Measurements from ENCODE around the gene COL10A1.

COL10A1 gene

DNA sequence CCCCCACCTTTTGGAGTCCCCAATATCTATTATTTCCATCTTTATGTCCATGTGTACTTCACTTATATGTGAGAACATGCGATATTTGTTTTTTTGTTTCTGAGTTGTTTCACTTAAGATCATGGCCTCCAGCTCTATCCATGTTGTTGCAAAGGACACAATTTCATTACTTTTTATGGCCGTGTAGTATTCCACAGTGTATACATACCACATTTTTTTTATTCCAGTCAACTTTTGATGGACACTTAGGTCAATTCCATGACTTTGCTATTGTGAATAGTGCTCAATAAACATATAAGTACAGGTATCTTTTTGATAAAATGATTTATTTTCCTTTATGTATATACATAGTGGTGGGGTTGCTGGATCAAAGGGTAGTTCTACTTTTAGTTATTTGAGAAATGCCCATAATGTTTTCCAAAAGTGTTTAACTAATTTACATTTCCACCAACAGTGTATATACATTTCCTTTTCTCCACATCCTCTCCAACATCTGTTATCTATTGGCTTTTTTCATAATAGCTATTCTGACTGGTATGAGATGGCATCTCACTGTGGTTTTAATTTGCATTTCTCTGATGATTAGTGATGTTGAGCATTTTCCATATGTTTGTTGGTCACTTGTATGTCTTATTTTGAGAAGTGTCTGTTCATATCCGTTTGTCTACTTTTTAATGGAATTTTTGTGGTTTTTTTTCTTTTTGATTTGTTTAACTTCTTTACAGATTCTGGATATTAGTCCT, 34.0 kb upstream of the COL10A1 start:
- TF ChIP-seq, protein P1, sequence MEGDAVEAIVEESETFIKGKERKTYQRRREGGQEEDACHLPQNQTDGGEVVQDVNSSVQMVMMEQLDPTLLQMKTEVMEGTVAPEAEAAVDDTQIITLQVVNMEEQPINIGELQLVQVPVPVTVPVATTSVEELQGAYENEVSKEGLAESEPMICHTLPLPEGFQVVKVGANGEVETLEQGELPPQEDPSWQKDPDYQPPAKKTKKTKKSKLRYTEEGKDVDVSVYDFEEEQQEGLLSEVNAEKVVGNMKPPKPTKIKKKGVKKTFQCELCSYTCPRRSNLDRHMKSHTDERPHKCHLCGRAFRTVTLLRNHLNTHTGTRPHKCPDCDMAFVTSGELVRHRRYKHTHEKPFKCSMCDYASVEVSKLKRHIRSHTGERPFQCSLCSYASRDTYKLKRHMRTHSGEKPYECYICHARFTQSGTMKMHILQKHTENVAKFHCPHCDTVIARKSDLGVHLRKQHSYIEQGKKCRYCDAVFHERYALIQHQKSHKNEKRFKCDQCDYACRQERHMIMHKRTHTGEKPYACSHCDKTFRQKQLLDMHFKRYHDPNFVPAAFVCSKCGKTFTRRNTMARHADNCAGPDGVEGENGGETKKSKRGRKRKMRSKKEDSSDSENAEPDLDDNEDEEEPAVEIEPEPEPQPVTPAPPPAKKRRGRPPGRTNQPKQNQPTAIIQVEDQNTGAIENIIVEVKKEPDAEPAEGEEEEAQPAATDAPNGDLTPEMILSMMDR (IDR thresholded peaks at IDR 0.05) = no peak

DNA sequence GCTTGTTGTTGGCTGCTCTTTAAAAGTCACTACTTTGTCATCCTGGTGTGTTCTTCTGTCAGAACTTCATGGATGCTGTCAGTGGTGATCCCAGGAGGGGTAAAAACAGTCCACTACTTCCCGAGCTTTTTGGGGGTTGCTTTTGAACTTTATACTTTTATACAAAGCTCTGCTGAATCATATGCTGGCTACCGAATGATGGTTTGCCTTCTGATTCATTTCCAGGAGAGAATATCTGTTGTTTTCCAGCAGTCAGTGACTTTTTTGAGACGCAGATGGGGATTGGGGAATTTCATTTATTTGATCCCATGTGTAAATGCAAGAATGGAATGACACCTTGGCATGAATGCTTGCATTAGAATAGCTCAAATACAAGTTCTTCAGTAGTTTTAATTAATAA, 32.7 kb upstream of the COL10A1 start:
- TF ChIP-seq, protein P1 (IDR thresholded peaks at IDR 0.05) = no peak

DNA sequence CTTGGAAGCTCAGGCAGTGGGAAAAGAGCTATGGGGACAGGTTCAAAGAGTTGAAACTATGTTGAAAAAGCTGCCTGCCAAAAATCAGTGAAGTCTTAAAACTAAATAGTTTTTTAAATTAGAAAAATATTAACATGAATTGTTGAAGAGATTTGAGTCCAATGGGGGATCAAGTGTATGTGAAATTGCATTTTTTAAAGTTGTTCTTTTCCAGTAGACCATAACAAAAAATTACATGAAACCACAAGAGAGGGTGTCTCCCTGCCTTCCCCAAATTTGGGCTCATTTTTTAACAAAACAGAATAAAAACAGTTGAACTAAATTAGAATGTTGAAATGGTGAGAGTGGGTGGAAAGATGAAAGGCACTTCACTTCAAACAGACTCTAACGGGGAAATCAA, 31.5 kb upstream of the COL10A1 start:
- TF ChIP-seq, protein P1 (IDR thresholded peaks at IDR 0.05) = no peak

DNA sequence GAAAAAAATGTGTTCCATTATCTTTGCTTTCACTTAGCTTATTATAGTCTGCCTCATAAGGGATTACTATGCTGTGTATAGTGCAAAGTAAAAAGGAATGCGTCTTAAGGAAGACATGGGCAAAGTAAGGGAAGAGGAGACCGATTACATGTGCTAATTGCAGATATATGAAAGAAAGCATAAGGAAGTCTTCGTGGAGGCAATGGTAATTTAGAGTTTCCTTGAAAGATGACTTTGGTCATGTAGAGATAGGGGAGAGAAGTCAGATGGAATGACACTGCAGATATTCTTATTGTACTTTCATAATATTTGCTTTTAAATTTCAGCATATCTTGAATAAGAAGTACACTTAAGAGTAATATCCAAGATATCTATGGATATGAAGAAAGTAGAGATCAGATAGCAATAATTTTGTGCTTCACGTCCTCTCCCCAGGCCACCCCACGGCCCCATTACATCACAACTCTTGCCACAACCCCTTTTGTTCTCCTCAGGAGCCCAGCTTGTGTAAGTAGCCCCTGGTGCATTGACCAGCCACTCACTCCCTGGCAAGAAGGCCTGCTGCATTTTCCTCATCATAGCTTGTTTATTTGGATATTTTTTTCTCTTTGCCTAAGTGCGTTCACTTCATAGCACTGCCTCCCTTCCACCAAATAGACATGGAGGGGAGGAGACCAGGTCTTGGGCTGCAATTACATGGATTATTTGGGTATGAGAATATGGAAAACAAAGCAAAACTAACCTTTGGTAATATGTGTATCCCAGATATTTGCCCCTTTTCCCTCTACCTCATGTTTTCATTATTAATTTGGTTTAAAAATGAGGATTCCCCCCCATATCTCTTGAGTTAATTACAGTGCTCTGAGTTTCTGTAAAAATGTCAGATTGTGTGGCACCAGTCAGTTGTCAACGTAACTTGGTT, 30.7 kb upstream of the COL10A1 start:
- TF ChIP-seq, protein P1 (IDR thresholded peaks at IDR 0.05) = no peak

DNA sequence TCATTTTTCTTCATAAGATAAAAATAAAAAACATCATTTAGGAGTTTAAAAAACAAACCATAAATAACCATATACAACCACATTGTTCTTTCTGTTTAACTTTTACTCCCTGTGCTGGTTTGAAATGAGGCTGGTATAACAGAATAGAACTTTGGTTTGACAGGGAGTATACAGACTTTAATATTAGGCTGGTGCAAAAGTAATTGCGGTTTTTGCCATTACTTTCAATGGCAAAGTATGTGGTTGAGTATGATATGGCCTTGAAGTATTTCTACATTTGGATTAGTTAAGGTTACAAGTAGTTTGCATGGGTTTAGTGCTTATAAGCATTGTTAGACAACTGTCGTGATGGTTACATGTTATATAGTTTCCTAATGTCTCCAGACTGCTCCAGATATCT, 29.0 kb upstream of the COL10A1 start:
- TF ChIP-seq, protein P1 (IDR thresholded peaks at IDR 0.05) = no peak

DNA sequence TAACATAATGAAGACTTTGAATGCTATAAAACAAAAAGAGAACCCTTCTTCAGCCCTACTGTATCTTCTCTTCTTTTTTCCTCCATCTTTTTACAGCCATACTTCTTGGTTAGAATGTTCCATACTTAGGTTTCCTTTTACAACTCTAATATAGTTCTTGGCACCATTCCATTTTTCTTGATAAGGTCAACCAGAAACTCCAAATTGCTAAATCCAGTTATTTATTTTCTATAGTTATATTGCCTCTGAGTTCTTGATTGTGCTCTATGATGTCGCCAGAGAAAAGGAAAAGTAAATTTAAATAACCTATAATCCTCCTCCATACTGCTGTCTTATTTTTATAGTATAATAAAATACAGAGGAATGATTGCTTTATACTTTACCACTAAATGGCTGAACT, 26.7 kb upstream of the COL10A1 start:
- TF ChIP-seq, protein P1 (IDR thresholded peaks at IDR 0.05) = no peak

DNA sequence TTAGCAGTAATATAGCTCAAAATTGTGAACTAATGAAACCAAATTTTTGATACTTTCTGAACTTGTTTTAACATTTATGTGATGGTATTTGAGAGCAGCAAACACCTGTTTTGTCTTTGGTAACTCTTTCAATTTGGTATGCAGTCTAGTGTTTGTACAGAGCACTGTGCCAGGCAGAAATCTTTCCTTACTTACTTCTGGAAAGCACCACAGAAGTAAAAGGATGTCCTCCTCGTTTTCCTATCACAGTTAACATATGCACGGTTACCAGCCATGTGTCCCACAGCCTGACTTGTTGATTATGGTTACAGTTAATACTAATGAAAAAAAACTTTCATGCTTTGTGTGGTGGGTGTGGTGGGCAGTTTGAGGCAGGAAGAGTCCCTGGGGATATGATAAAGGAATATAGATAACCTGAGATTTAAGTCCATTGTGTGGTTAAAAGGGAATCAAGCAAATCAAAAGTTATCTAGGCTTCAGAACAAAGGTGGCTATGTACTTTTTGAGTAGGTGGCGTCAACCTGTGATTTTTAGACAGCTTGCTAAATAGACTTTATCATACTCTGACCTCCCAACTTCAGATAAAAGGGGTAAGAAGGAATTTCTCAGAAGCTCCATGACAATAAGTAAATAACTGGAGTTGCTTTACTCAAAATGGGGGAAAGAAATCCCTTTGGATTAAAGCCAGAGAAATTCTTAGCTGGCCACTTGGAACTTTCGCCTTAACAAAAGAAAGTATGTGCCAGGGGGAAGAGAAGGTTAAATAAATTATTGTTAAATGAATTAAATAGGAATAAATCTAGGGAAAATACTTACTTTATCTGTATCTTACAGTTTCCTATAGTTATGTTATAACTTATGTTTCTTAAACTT, 20.1 kb upstream of the COL10A1 start:
- TF ChIP-seq, protein P1 (IDR thresholded peaks at IDR 0.05) = no peak
